Cardiac ventricle fibroblast (primary cell): ENCODE measurements around the gene MSH5. TPM values are rescaled to one million over a fixed set of nuclear protein-coding genes. Genes with fewer than 3 reads are reported as not detected.

Experiments used
- total RNA-seq: library from RNA; depleted of rRNA; stranded (reverse); fragments of >200 nt; gene quantifications from 2 replicates; pipeline ENCODE4 v1.2.3, GENCODE V29; 2015

MSH5 gene
- total RNA-seq, 1 donor from 2014 or later, result 1.6 TPM

Other genes starting within 250 kb of the MSH5 start
- gene MICB, start 241.9 kb upstream of the MSH5 start, total RNA-seq, result 2.2 and 5.1 TPM in 2 replicates
- gene MCCD1, start 211.0 kb upstream of the MSH5 start, total RNA-seq, result not detected in 2 replicates
- 205 and 225 TPM in 2 replicates for gene DDX39B, start 198.0 kb upstream of the MSH5 start, total RNA-seq
- 0.25 and 2.1 TPM in 2 replicates for gene ATP6V1G2, start 193.4 kb upstream of the MSH5 start, total RNA-seq
- gene NFKBIL1, start 192.4 kb upstream of the MSH5 start, total RNA-seq, result 21.5 and 21.6 TPM in 2 replicates
- not detected in 2 replicates for gene LTA, start 167.7 kb upstream of the MSH5 start, total RNA-seq
- not detected in 2 replicates for gene TNF, start 164.4 kb upstream of the MSH5 start, total RNA-seq
- gene LTB, start 157.6 kb upstream of the MSH5 start, total RNA-seq, result not detected in 2 replicates
- gene LST1, start 153.7 kb upstream of the MSH5 start, total RNA-seq, result not detected in 2 replicates
- gene NCR3, start 147.0 kb upstream of the MSH5 start, total RNA-seq, result not detected in 2 replicates
- not detected in 2 replicates for gene AIF1, start 124.8 kb upstream of the MSH5 start, total RNA-seq
- gene PRRC2A, start 119.3 kb upstream of the MSH5 start, total RNA-seq, result 66.0 and 73.3 TPM in 2 replicates
- gene BAG6, start 87.3 kb upstream of the MSH5 start, total RNA-seq, result 169 and 177 TPM in 2 replicates
- gene APOM, start 84.1 kb upstream of the MSH5 start, total RNA-seq, result 2.0 and 2.3 TPM in 2 replicates
- 18.5 and 21.9 TPM in 2 replicates for gene C6orf47, start 79.2 kb upstream of the MSH5 start, total RNA-seq
- gene GPANK1, start 75.0 kb upstream of the MSH5 start, total RNA-seq, result 21.4 and 23.7 TPM in 2 replicates
- gene CSNK2B, start 73.9 kb upstream of the MSH5 start, total RNA-seq, result 208 and 235 TPM in 2 replicates
- 0.44 and 0.50 TPM in 2 replicates for gene LY6G5B, start 70.0 kb upstream of the MSH5 start, total RNA-seq
- 0.34 TPM in 1 of 2 replicates, not detected in the other for gene LY6G5C, start 58.9 kb upstream of the MSH5 start, total RNA-seq
- gene ABHD16A, start 36.7 kb upstream of the MSH5 start, total RNA-seq, result 19.1 and 24.3 TPM in 2 replicates
- not detected in 2 replicates for gene LY6G6F, start 33.1 kb upstream of the MSH5 start, total RNA-seq
- not detected in 2 replicates for gene LY6G6D, start 24.7 kb upstream of the MSH5 start, total RNA-seq
- gene LY6G6C, start 18.3 kb upstream of the MSH5 start, total RNA-seq, result not detected in 2 replicates
- gene MPIG6B, start 16.6 kb upstream of the MSH5 start, total RNA-seq, result 0.06 TPM in 1 of 2 replicates, not detected in the other
- 48.5 and 60.7 TPM in 2 replicates for gene DDAH2, start 10.7 kb upstream of the MSH5 start, total RNA-seq
- 293 and 305 TPM in 2 replicates for gene CLIC1, start 3.5 kb upstream of the MSH5 start, total RNA-seq
- 0.44 and 0.50 TPM in 2 replicates for gene SAPCD1, start 22.7 kb downstream of the MSH5 start, total RNA-seq
- gene VWA7, start 37.3 kb downstream of the MSH5 start, total RNA-seq, result 0.10 and 0.12 TPM in 2 replicates
- gene VARS1, start 55.7 kb downstream of the MSH5 start, total RNA-seq, result 54.7 and 63.3 TPM in 2 replicates
- 36.0 and 38.2 TPM in 2 replicates for gene LSM2, start 67.0 kb downstream of the MSH5 start, total RNA-seq
- 0.62 and 1.7 TPM in 2 replicates for gene HSPA1L, start 75.3 kb downstream of the MSH5 start, total RNA-seq
- gene HSPA1A, start 75.5 kb downstream of the MSH5 start, total RNA-seq, result 93.9 and 97.6 TPM in 2 replicates
- 101 and 110 TPM in 2 replicates for gene HSPA1B, start 87.7 kb downstream of the MSH5 start, total RNA-seq
- gene NEU1, start 122.8 kb downstream of the MSH5 start, total RNA-seq, result 36.7 and 43.2 TPM in 2 replicates
- not detected in 2 replicates for gene SLC44A4, start 139.0 kb downstream of the MSH5 start, total RNA-seq
- 29.5 and 47.8 TPM in 2 replicates for gene EHMT2, start 157.7 kb downstream of the MSH5 start, total RNA-seq
- 2.1 and 2.5 TPM in 2 replicates for gene ZBTB12, start 162.1 kb downstream of the MSH5 start, total RNA-seq
- 10.4 and 16.9 TPM in 2 replicates for gene C2, start 187.7 kb downstream of the MSH5 start, total RNA-seq
- 47.7 and 56.5 TPM in 2 replicates for gene CFB, start 206.1 kb downstream of the MSH5 start, total RNA-seq
- gene NELFE, start 219.0 kb downstream of the MSH5 start, total RNA-seq, result 55.8 and 57.5 TPM in 2 replicates
- gene SKIC2, start 219.2 kb downstream of the MSH5 start, total RNA-seq, result 24.6 and 28.9 TPM in 2 replicates
- 11.5 and 15.8 TPM in 2 replicates for gene DXO, start 232.1 kb downstream of the MSH5 start, total RNA-seq
- gene C4A, start 242.1 kb downstream of the MSH5 start, total RNA-seq, result 39.7 and 65.0 TPM in 2 replicates